IPS DF 4.7 (cell line): ENCODE measurements around the gene SPTAN1.
"Not testable (repeated sequence)": the region's sequence is repeated elsewhere in the genome, so short reads cannot be mapped to it uniquely, and the experiment has no call there.

ENCODE experiments used
- DNase-seq: peaks from one replicate; pipeline ENCODE4 v3.0.0-alpha.2; 2013; ENCODE audit warnings: low spot score; ENCODE audit errors: extremely low read depth

The SPTAN1 gene

GRCh38 chr9:128552744-128553440, 505 bp downstream of the SPTAN1 start:
- no peak for DNase-seq

- DNase-seq: no peak
Measured at GRCh38 chr9:128553728-128554127, 1.3 kb downstream of the SPTAN1 start.

GRCh38 chr9:128554155-128554862, 1.9 kb downstream of the SPTAN1 start:
- DNase-seq: no peak

GRCh38 chr9:128555180-128555721, 2.9 kb downstream of the SPTAN1 start:
- no peak for DNase-seq

GRCh38 chr9:128556276-128556675, 3.9 kb downstream of the SPTAN1 start:
- no peak for DNase-seq

- DNase-seq: no peak
Measured at GRCh38 chr9:128556926-128557634, 4.7 kb downstream of the SPTAN1 start.

GRCh38 chr9:128558431-128559310, 6.3 kb downstream of the SPTAN1 start:
- no peak for DNase-seq

GRCh38 chr9:128565578-128565977, 13.2 kb downstream of the SPTAN1 start:
- no peak for DNase-seq

- no peak for DNase-seq
Measured at GRCh38 chr9:128568470-128569078, 16.2 kb downstream of the SPTAN1 start.

GRCh38 chr9:128575469-128575868, 23.1 kb downstream of the SPTAN1 start:
- DNase-seq: no peak

GRCh38 chr9:128575916-128576315, 23.5 kb downstream of the SPTAN1 start:
- DNase-seq: no peak

GRCh38 chr9:128577206-128577605, 24.8 kb downstream of the SPTAN1 start:
- DNase-seq: no peak

GRCh38 chr9:128579194-128579593, 26.8 kb downstream of the SPTAN1 start:
- DNase-seq: no peak

GRCh38 chr9:128580731-128581130, 28.3 kb downstream of the SPTAN1 start:
- no peak for DNase-seq

GRCh38 chr9:128585155-128585554, 32.8 kb downstream of the SPTAN1 start:
- DNase-seq: not testable (repeated sequence)

GRCh38 chr9:128586934-128587333, 34.5 kb downstream of the SPTAN1 start:
- not testable (repeated sequence) for DNase-seq

- DNase-seq: no peak
Measured at GRCh38 chr9:128587453-128587852, 35.1 kb downstream of the SPTAN1 start.

GRCh38 chr9:128588581-128589233, 36.3 kb downstream of the SPTAN1 start:
- DNase-seq: no peak

- DNase-seq: no peak
Measured at GRCh38 chr9:128593039-128593438, 40.7 kb downstream of the SPTAN1 start.

GRCh38 chr9:128593856-128594255, 41.5 kb downstream of the SPTAN1 start:
- no peak for DNase-seq
